Subcutaneous adipose tissue (tissue), 4 donors: ENCODE results near the gene PLEK. TPM values are rescaled to one million over a fixed set of nuclear protein-coding genes. Genes with fewer than 3 reads are reported as not detected.

Experiments
- total RNA-seq, 4 donors: library from RNA; depleted of rRNA; stranded (reverse); fragments of >200 nt; gene quantifications; one replicate each; pipeline ENCODE4 v1.1.0, GENCODE V29; 2016
- TF ChIP-seq, protein P1 (sequence below): fragments of 450-650 bp; IDR thresholded peaks from one replicate; pipeline ENCODE4 v1.5.1; 2016; ENCODE audit warnings: low read depth, mild to moderate bottlenecking, control low read depth, antibody characterized with exemption, moderate library complexity

PLEK gene
- total RNA-seq, 4 donors from 2014 or later = 19.0 to 62.9 (median 31.8) TPM

DNA sequence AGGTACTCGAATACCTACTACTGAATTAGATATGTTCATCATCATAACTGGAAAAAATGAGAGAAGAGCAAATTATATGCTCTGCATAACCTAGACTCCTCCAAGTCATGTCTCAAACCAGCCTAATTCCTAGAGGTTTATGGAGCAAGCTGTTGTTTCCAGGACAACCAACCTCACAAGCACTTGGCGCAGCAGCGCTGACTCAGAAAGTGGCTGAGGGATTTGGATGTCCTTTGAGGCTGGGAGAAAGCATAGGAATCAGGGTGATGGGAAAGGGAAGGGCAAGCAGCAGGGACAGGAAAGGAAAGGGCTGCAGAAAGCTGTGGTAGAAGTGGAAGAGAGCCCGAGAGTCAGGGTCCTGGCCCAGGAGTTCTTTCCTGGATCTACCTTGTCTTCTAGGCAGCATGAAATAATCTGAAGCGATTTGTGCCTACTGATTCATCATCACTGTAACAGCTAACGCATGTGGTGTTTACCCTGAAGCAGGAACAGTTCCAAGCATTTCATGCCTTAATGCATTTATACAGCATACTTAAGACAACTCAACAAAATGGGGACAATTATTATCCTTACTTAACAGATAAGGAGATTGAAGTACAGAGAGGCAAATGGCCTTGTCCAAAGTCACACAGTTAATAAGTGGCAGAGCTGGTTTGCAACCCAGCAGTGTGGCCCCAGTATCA is 3.7 kb downstream of the PLEK start:
- TF ChIP-seq, protein P1, sequence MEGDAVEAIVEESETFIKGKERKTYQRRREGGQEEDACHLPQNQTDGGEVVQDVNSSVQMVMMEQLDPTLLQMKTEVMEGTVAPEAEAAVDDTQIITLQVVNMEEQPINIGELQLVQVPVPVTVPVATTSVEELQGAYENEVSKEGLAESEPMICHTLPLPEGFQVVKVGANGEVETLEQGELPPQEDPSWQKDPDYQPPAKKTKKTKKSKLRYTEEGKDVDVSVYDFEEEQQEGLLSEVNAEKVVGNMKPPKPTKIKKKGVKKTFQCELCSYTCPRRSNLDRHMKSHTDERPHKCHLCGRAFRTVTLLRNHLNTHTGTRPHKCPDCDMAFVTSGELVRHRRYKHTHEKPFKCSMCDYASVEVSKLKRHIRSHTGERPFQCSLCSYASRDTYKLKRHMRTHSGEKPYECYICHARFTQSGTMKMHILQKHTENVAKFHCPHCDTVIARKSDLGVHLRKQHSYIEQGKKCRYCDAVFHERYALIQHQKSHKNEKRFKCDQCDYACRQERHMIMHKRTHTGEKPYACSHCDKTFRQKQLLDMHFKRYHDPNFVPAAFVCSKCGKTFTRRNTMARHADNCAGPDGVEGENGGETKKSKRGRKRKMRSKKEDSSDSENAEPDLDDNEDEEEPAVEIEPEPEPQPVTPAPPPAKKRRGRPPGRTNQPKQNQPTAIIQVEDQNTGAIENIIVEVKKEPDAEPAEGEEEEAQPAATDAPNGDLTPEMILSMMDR = no peak

DNA sequence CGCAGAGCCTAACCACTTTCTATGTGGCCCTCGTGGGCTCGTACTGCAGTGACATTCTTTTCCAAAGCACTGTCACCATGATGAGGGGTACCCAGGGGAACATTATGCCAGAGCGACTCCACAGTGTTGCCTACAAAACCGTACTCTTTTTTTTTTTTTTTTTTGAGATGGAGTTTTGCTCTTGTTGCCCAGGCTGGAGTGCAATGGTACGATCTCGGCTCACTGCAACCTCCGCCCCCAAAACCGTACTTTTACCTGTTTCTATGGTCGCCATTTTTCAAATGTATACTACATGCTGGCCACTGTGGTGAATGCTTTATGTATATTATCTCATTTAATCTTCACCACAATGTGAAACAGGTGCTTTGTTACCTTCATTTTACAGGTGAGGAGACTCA is 4.3 kb downstream of the PLEK start:
- TF ChIP-seq, protein P1 = no peak

DNA sequence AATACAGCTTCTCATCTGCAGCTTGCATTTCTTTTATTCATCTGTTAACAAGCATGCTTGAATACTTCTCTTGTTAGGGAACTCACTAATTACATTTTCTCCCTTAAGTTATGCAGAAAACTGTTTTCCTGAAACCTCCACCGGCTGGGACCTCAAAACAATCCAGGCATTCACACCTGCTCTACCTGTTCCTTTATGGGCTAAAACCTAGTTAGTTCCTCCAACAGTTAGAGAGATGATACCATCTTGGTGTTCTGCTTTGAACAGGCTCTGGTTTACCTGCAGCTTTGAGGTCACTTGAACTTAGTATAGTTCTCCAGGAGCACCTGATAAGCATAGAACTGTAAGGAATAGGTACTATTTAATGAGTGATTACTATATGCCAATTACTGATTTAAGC is 6.1 kb downstream of the PLEK start:
- TF ChIP-seq, protein P1 = no peak

DNA sequence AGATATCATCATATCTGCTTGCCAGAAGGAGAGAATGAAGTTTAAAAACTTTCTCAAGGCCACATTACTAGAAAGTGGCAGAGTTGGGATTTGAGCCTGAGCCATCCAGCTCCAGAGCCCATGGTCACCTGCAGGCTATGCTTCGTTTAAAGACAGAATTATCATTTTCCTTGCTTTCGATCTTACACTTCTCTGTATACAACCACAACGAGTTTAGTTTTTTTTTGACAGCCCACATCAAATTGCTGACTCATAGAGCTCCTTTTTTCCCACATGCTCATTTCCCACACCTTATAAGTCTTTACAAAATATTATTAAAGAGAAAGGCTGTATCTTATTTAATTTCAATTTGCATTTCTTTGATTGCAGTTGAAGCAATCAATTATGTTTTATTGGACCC is 6.5 kb downstream of the PLEK start:
- TF ChIP-seq, protein P1 = no peak

DNA sequence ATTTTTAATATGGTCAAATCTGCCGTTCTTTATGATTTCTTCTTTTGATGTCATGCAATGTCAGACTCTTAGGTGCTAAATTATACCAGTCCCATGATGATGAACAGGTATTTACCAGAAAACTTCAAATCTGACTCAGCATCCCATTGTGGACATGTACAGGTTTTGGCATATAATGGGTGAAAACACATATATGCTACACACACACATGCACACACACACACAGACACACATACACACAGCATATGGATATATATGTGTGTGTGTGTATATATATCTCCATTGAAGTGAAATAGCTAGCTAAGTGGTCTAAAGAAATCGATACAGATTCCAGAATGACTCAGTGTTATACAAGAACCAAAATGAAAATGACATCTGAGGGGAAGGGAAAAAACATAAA is 7.4 kb downstream of the PLEK start:
- TF ChIP-seq, protein P1 = no peak

DNA sequence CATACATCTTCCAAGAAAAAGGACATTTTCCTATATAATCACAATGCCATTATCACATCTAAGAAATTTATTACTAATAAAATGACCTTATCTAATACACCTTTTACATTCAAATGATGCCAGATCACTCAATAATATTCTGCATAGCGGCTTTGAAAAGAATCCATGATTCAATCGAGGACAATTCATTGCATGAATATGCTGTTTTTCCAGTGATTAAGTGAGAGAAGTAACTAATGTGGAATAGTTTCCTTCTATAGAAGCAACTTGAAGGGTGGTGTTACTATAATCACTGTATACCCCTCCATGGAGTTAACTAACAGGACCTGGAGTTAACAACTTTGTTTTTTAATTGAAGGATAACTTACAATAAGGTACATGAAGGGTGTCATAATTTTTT is 9.1 kb downstream of the PLEK start:
- TF ChIP-seq, protein P1 = no peak

DNA sequence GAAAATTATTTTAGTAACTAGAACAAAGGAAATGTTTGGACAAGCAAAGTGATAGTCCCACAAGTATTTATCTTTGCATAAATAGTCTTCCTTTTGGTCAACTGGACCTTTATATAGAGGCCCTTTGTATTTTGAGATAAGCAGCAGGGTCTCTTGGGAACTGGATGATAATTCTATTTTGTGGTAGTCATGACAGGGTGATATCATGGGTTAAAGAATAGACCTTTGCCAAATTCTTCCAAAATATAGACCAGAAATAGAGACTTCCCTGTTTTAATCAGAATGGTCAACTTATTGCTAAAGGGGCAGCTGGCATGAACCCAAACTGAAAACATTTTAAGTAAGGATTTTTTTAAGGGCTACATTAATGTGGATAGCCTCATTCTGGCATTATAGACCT is 10.5 kb downstream of the PLEK start:
- TF ChIP-seq, protein P1 = no peak
